ENCODE data around the gene TCEA3.

- no peak for TF ChIP-seq CTCF (conservative IDR thresholded peaks at IDR 0.05; ENCODE audit: low read depth in 2 of 2)
- TF ChIP-seq EZH2phosphoT487 (IDR thresholded peaks at IDR 0.05; ENCODE audit: unreplicated experiment), result no peak
- TF ChIP-seq REST (IDR thresholded peaks at IDR 0.05; ENCODE audit: unreplicated experiment), result no peak
- TF ChIP-seq STAT1 (IDR thresholded peaks at IDR 0.05; ENCODE audit: unreplicated experiment), result no peak
- no peak for TF ChIP-seq POLR2AphosphoS5 (IDR thresholded peaks at IDR 0.05; ENCODE audit: low read depth)
- TF ChIP-seq CREB1 (CRISPR knock-in tag; IDR thresholded peaks at IDR 0.05; ENCODE audit: low read depth), result no peak
- no peak for TF ChIP-seq NANOG (IDR thresholded peaks at IDR 0.05; ENCODE audit: borderline replicate concordance)
- TF ChIP-seq EZH2 (IDR thresholded peaks at IDR 0.05; ENCODE audit: low read depth, unreplicated experiment), result no peak
These were observed 92.8 kb downstream of the TCEA3 start for GRCh38 chr1:23331713-23332112.
